Peyer's patch (tissue), 4 donors: ENCODE results near the gene KDM2B.

Experiments
- POLR2A ChIP-seq, 2 donors: fragments of 450-650 bp; IDR thresholded peaks; one replicate each; pipeline ENCODE4 v1.5.1; 2017; ENCODE audit warnings: antibody characterized with exemption in 2 of 2, mild to moderate bottlenecking in 2 of 2, moderate library complexity in 2 of 2
- TF ChIP-seq, protein P1 (sequence below), 6 experiments: fragments of 450-650 bp in 4 of 6; fragments of 200-600 bp in 2 of 6; sonication (generic) in 1 of 6; IDR thresholded peaks; one replicate each; pipeline ENCODE4 v1.5.1; 2017 to 2019; ENCODE audit warnings: antibody characterized with exemption in 6 of 6, mild to moderate bottlenecking in 3 of 6, moderate library complexity in 1 of 6

DNA sequence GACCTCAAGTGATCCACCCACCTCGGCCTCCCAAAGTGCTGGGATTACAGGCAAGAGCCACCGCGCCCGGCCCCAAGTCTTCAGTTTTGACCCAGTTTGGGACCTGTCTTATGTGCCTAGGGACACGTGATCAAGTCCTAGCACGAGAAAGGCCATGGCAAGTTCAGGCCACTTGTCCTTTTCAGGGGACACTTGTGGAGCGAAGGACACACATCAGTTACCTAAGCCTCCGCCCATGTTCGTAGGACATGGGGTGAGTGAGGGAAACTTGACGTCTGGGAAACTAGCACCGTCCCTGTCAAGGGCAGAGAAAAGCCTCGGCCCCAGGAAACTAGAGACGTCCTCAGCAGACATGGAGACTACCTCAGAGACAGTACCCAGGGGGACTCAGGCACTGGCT, 60.7 kb downstream of the KDM2B start:
- TF ChIP-seq, protein P1, sequence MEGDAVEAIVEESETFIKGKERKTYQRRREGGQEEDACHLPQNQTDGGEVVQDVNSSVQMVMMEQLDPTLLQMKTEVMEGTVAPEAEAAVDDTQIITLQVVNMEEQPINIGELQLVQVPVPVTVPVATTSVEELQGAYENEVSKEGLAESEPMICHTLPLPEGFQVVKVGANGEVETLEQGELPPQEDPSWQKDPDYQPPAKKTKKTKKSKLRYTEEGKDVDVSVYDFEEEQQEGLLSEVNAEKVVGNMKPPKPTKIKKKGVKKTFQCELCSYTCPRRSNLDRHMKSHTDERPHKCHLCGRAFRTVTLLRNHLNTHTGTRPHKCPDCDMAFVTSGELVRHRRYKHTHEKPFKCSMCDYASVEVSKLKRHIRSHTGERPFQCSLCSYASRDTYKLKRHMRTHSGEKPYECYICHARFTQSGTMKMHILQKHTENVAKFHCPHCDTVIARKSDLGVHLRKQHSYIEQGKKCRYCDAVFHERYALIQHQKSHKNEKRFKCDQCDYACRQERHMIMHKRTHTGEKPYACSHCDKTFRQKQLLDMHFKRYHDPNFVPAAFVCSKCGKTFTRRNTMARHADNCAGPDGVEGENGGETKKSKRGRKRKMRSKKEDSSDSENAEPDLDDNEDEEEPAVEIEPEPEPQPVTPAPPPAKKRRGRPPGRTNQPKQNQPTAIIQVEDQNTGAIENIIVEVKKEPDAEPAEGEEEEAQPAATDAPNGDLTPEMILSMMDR (IDR thresholded peaks at IDR 0.05), result no peak
- TF ChIP-seq POLR2A (IDR thresholded peaks at IDR 0.05), result no peak
